ENCODE results near the gene MBIP.

The MBIP gene

GRCh38 chr14:36362648-36363047 lies 42.2 kb upstream of the MBIP start:
- TF ChIP-seq FOXM1 (IDR thresholded peaks at IDR 0.05; ENCODE audit: borderline replicate concordance, low read depth) (no peak), TEAD4 (IDR thresholded peaks at IDR 0.05) (no peak), REST (IDR thresholded peaks at IDR 0.05; ENCODE audit: low read depth) (no peak), EP300 (IDR thresholded peaks at IDR 0.05; ENCODE audit: borderline replicate concordance) (no peak), USF1 (IDR thresholded peaks at IDR 0.05) (no peak), EGR1 (IDR thresholded peaks at IDR 0.05) (no peak), CREB1 (IDR thresholded peaks at IDR 0.05; ENCODE audit: low read depth) (no peak), RAD21 (IDR thresholded peaks at IDR 0.05; ENCODE audit: low read depth) (no peak), MAX (IDR thresholded peaks at IDR 0.05) (no peak), TCF12 (IDR thresholded peaks at IDR 0.05; ENCODE audit: low read depth) (no peak), ZBTB7A (IDR thresholded peaks at IDR 0.05; ENCODE audit: low read depth) (no peak), NFIC (IDR thresholded peaks at IDR 0.05) (no peak), TAF1 (IDR thresholded peaks at IDR 0.05; ENCODE audit: low read depth) (no peak), CEBPB (IDR thresholded peaks at IDR 0.05) (no peak)

- no peak for TF ChIP-seq REST (IDR thresholded peaks at IDR 0.05; ENCODE audit: low read depth)
- no peak for TF ChIP-seq TEAD4 (IDR thresholded peaks at IDR 0.05)
- TF ChIP-seq TCF12 (IDR thresholded peaks at IDR 0.05; ENCODE audit: low read depth), result no peak
- no peak for TF ChIP-seq FOXM1 (IDR thresholded peaks at IDR 0.05; ENCODE audit: borderline replicate concordance, low read depth)
- no peak for TF ChIP-seq RAD21 (IDR thresholded peaks at IDR 0.05; ENCODE audit: low read depth)
- no peak for TF ChIP-seq USF1 (IDR thresholded peaks at IDR 0.05)
- TF ChIP-seq MAX (IDR thresholded peaks at IDR 0.05), result no peak
- TF ChIP-seq CEBPB (IDR thresholded peaks at IDR 0.05), result no peak
- TF ChIP-seq EP300 (IDR thresholded peaks at IDR 0.05; ENCODE audit: borderline replicate concordance), result no peak
- TF ChIP-seq EGR1 (IDR thresholded peaks at IDR 0.05), result no peak
- TF ChIP-seq NFIC (IDR thresholded peaks at IDR 0.05), result no peak
- no peak for TF ChIP-seq TAF1 (IDR thresholded peaks at IDR 0.05; ENCODE audit: low read depth)
- no peak for TF ChIP-seq CREB1 (IDR thresholded peaks at IDR 0.05; ENCODE audit: low read depth)
- TF ChIP-seq YY1 (IDR thresholded peaks at IDR 0.05; ENCODE audit: low read depth), result no peak
- TF ChIP-seq ZBTB7A (IDR thresholded peaks at IDR 0.05; ENCODE audit: low read depth), result no peak
Measured at GRCh38 chr14:36361210-36361853, 40.9 kb upstream of the MBIP start.

GRCh38 chr14:36356862-36357261 lies 36.4 kb upstream of the MBIP start:
- TF ChIP-seq TEAD4 (IDR thresholded peaks at IDR 0.05) (no peak), RAD21 (IDR thresholded peaks at IDR 0.05; ENCODE audit: low read depth) (no peak)

GRCh38 chr14:36346052-36346451 lies 25.6 kb upstream of the MBIP start:
- TF ChIP-seq FOXM1 (IDR thresholded peaks at IDR 0.05; ENCODE audit: borderline replicate concordance, low read depth), result no peak
- TF ChIP-seq USF1 (IDR thresholded peaks at IDR 0.05), result no peak
- TF ChIP-seq EGR1 (IDR thresholded peaks at IDR 0.05), result no peak
- no peak for TF ChIP-seq TEAD4 (IDR thresholded peaks at IDR 0.05)
- TF ChIP-seq CREB1 (IDR thresholded peaks at IDR 0.05; ENCODE audit: low read depth), result no peak
- TF ChIP-seq EP300 (IDR thresholded peaks at IDR 0.05; ENCODE audit: borderline replicate concordance), result no peak
- TF ChIP-seq NFIC (IDR thresholded peaks at IDR 0.05), result no peak
- no peak for TF ChIP-seq TAF1 (IDR thresholded peaks at IDR 0.05; ENCODE audit: low read depth)
- no peak for TF ChIP-seq REST (IDR thresholded peaks at IDR 0.05; ENCODE audit: low read depth)
- no peak for TF ChIP-seq RAD21 (IDR thresholded peaks at IDR 0.05; ENCODE audit: low read depth)
- no peak for TF ChIP-seq CEBPB (IDR thresholded peaks at IDR 0.05)
- no peak for TF ChIP-seq YY1 (IDR thresholded peaks at IDR 0.05; ENCODE audit: low read depth)
- TF ChIP-seq ZBTB7A (IDR thresholded peaks at IDR 0.05; ENCODE audit: low read depth), result no peak
- TF ChIP-seq TCF12 (IDR thresholded peaks at IDR 0.05; ENCODE audit: low read depth), result no peak
- TF ChIP-seq MAX (IDR thresholded peaks at IDR 0.05), result no peak

Measured in Ishikawa (cell line).